GM23338 (cell line): ENCODE results near the gene FILIP1L.

Experiments
- EZH2 ChIP-seq: fragments of 200-600 bp; sonication (generic); IDR thresholded peaks from one replicate; pipeline ENCODE4 v1.8.0; 2017; ENCODE audit warnings: antibody characterized with exemption, mild to moderate bottlenecking, low read depth; ENCODE audit not compliant: unreplicated experiment
- TF ChIP-seq, protein P1 (sequence below), 2 experiments: fragments of 200-600 bp in 1 of 2; sonication (generic) in 1 of 2; conservative IDR thresholded peaks; 2 replicates each; pipeline versions ENCODE4 v1.5.1 to v1.6.1; 2016 to 2017; ENCODE audit warnings: antibody characterized with exemption in 2 of 2, low read depth in 2 of 2, mild to moderate bottlenecking in 2 of 2, moderate library complexity in 1 of 2
- TF ChIP-seq, protein P2 (sequence below): IDR thresholded peaks from one replicate; pipeline ENCODE4 v1.6.1; 2018; ENCODE audit warnings: antibody characterized with exemption; ENCODE audit not compliant: unreplicated experiment

DNA sequence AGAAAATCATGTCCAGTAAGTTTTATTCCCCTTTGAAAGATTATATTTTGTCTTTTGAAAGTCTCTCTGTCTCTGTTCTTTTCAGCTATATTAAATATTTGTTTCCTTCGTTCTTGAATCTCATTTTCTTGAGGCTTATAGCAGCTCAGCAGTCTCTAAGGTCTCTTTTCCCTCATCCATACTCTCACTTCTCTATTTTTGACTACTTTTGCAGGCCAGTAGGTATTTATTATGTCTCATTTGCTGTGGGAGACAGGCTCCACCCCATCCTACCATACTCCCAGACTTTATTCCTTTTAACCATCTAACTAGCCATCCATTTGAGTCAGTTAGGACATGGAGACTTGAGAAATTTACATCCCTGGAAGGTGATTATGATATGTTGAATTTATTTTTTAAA, 71.0 kb downstream of the FILIP1L start:
- TF ChIP-seq, protein P1, sequence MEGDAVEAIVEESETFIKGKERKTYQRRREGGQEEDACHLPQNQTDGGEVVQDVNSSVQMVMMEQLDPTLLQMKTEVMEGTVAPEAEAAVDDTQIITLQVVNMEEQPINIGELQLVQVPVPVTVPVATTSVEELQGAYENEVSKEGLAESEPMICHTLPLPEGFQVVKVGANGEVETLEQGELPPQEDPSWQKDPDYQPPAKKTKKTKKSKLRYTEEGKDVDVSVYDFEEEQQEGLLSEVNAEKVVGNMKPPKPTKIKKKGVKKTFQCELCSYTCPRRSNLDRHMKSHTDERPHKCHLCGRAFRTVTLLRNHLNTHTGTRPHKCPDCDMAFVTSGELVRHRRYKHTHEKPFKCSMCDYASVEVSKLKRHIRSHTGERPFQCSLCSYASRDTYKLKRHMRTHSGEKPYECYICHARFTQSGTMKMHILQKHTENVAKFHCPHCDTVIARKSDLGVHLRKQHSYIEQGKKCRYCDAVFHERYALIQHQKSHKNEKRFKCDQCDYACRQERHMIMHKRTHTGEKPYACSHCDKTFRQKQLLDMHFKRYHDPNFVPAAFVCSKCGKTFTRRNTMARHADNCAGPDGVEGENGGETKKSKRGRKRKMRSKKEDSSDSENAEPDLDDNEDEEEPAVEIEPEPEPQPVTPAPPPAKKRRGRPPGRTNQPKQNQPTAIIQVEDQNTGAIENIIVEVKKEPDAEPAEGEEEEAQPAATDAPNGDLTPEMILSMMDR (conservative IDR thresholded peaks at IDR 0.05; ENCODE audit: low read depth in 2 of 2) = no peak
- TF ChIP-seq EZH2 = no peak
- TF ChIP-seq, protein P2, sequence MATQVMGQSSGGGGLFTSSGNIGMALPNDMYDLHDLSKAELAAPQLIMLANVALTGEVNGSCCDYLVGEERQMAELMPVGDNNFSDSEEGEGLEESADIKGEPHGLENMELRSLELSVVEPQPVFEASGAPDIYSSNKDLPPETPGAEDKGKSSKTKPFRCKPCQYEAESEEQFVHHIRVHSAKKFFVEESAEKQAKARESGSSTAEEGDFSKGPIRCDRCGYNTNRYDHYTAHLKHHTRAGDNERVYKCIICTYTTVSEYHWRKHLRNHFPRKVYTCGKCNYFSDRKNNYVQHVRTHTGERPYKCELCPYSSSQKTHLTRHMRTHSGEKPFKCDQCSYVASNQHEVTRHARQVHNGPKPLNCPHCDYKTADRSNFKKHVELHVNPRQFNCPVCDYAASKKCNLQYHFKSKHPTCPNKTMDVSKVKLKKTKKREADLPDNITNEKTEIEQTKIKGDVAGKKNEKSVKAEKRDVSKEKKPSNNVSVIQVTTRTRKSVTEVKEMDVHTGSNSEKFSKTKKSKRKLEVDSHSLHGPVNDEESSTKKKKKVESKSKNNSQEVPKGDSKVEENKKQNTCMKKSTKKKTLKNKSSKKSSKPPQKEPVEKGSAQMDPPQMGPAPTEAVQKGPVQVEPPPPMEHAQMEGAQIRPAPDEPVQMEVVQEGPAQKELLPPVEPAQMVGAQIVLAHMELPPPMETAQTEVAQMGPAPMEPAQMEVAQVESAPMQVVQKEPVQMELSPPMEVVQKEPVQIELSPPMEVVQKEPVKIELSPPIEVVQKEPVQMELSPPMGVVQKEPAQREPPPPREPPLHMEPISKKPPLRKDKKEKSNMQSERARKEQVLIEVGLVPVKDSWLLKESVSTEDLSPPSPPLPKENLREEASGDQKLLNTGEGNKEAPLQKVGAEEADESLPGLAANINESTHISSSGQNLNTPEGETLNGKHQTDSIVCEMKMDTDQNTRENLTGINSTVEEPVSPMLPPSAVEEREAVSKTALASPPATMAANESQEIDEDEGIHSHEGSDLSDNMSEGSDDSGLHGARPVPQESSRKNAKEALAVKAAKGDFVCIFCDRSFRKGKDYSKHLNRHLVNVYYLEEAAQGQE = no peak
